Stimulated activated naive CD8-positive, alpha-beta T cell treated with anti-CD3 and anti-CD28 coated beads, Interleukin-15, amount 100 ng/mL, for 72 hours (primary cell): ENCODE measurements around the gene MRPL1.
A peak's percentile ranks its signal among the peaks of the same experiment; 100 is the strongest.
"Not testable (repeated sequence)": the region's sequence is repeated elsewhere in the genome, so short reads cannot be mapped to it uniquely, and the experiment has no call there.

ENCODE experiments used
- ATAC-seq: fragments of 150-1000 bp; cut with Tn5 transposase; 2 replicates; pipeline ENCODE4 v1.10.0; 2021; ENCODE audit warnings: mild to moderate bottlenecking, moderate library complexity
- DNase-seq, 2 donors: peaks; one replicate each; pipeline ENCODE4 v3.0.0; 2021 to 2022
- H3K27ac Mint-ChIP-seq, 2 donors: one replicate each; pipeline ENCODE4 v1.8.0; 2022; ENCODE audit warnings: mild to moderate bottlenecking in 2 of 2, mixed read lengths in 2 of 2, moderate library complexity in 2 of 2
- H3K27me3 Mint-ChIP-seq: one replicate; pipeline ENCODE4 v1.8.0; 2022; ENCODE audit warnings: mixed read lengths
- H3K4me1 Mint-ChIP-seq: one replicate; pipeline ENCODE4 v1.8.0; 2022; ENCODE audit warnings: mild to moderate bottlenecking, mixed read lengths
- H3K4me3 Mint-ChIP-seq, 2 donors: one replicate each; pipeline ENCODE4 v1.8.0; 2022; ENCODE audit warnings: mild to moderate bottlenecking in 2 of 2, mixed read lengths in 2 of 2, moderate library complexity in 1 of 2
- H3K9me3 Mint-ChIP-seq, 2 donors: one replicate each; pipeline ENCODE4 v1.8.0; 2022; ENCODE audit warnings: mixed read lengths in 2 of 2

Gene MRPL1

GRCh38 chr4:77963004-77963403, 100.4 kb downstream of the MRPL1 start:
- Mint-ChIP-seq H3K27me3 (peaks cover 7% of the 10 kb centered on the region), H3K27ac (no peak overlapping the region), H3K4me3 (no peak overlapping the region), H3K9me3 (no peaks in the 10 kb centered on the region), H3K4me1 (peaks cover 7% of the 10 kb centered on the region)
- ATAC-seq (no peak), DNase-seq (no peak)

- H3K27ac Mint-ChIP-seq, H3K9me3 Mint-ChIP-seq, ATAC-seq, H3K4me3 Mint-ChIP-seq, DNase-seq, H3K4me1 Mint-ChIP-seq: not testable (repeated sequence)
- H3K27me3 Mint-ChIP-seq = peaks cover 24% of the 10 kb centered on the region
Observed at GRCh38 chr4:77973657-77974056, 111.0 kb downstream of the MRPL1 start.

- not testable (repeated sequence) for DNase-seq, H3K27me3 Mint-ChIP-seq
Observed at GRCh38 chr4:77982900-77983540, 120.4 kb downstream of the MRPL1 start.

GRCh38 chr4:77983612-77984311, 121.1 kb downstream of the MRPL1 start:
- not testable (repeated sequence) for H3K4me1 Mint-ChIP-seq, H3K4me3 Mint-ChIP-seq, H3K27ac Mint-ChIP-seq, ATAC-seq, H3K9me3 Mint-ChIP-seq, H3K27me3 Mint-ChIP-seq, DNase-seq

More at GRCh38 chr4:77982900-77983540, 120.4 kb downstream of the MRPL1 start:
- not testable (repeated sequence) for H3K9me3 Mint-ChIP-seq, H3K4me1 Mint-ChIP-seq, H3K27ac Mint-ChIP-seq, H3K4me3 Mint-ChIP-seq, ATAC-seq

GRCh38 chr4:77989968-77990367, 127.3 kb downstream of the MRPL1 start:
- H3K27ac Mint-ChIP-seq = no peak overlapping the region
- no peaks in the 10 kb centered on the region for H3K4me1 Mint-ChIP-seq
- peaks cover 0 to 6% of the 10 kb centered on the region in 2 donors for H3K9me3 Mint-ChIP-seq
- H3K27me3 Mint-ChIP-seq = no peaks in the 10 kb centered on the region
- no peak for ATAC-seq
- H3K4me3 Mint-ChIP-seq = no peak overlapping the region
- no peak for DNase-seq

- Mint-ChIP-seq H3K4me1 (no peaks in the 10 kb centered on the region), H3K4me3 (no peak overlapping the region), H3K9me3 (peaks cover 0 to 6% of the 10 kb centered on the region in 2 donors), H3K27ac (no peak overlapping the region), H3K27me3 (no peaks in the 10 kb centered on the region)
- DNase-seq = no peak
- no peak for ATAC-seq
Observed at GRCh38 chr4:77990456-77990855, 127.8 kb downstream of the MRPL1 start.

GRCh38 chr4:77990904-77991358, 128.3 kb downstream of the MRPL1 start:
- ATAC-seq = no peak
- Mint-ChIP-seq H3K27me3 (no peaks in the 10 kb centered on the region), H3K27ac (no peak overlapping the region), H3K9me3 (peaks cover 0 to 6% of the 10 kb centered on the region in 2 donors), H3K4me3 (no peak overlapping the region), H3K4me1 (no peaks in the 10 kb centered on the region)
- no peak for DNase-seq

- peaks cover 0 to 6% of the 10 kb centered on the region in 2 donors for H3K9me3 Mint-ChIP-seq
- no peak overlapping the region for H3K4me3 Mint-ChIP-seq
- DNase-seq (no peak), ATAC-seq (no peak)
- no peaks in the 10 kb centered on the region for H3K4me1 Mint-ChIP-seq
- no peaks in the 10 kb centered on the region for H3K27me3 Mint-ChIP-seq
- no peak overlapping the region for H3K27ac Mint-ChIP-seq
Observed at GRCh38 chr4:77992581-77992980, 130.0 kb downstream of the MRPL1 start.

- Mint-ChIP-seq H3K27ac (no peak overlapping the region), H3K27me3 (no peaks in the 10 kb centered on the region), H3K4me1 (no peaks in the 10 kb centered on the region), H3K9me3 (no peaks in the 10 kb centered on the region), H3K4me3 (no peak overlapping the region)
- no peak for DNase-seq
- peak; percentile 64 for ATAC-seq
Observed at GRCh38 chr4:77994194-77994721, 131.6 kb downstream of the MRPL1 start.

- H3K27ac Mint-ChIP-seq = no peak overlapping the region
- ATAC-seq = no peak
- H3K4me3 Mint-ChIP-seq = no peak overlapping the region
- no peaks in the 10 kb centered on the region for H3K4me1 Mint-ChIP-seq
- H3K27me3 Mint-ChIP-seq = no peaks in the 10 kb centered on the region
- no peak for DNase-seq
- H3K9me3 Mint-ChIP-seq = no peaks in the 10 kb centered on the region
Observed at GRCh38 chr4:77996076-77996475, 133.4 kb downstream of the MRPL1 start.

GRCh38 chr4:78001531-78001930, 138.9 kb downstream of the MRPL1 start:
- DNase-seq (no peak), ATAC-seq (no peak)
- Mint-ChIP-seq H3K4me3 (no peak overlapping the region), H3K4me1 (no peaks in the 10 kb centered on the region), H3K9me3 (no peaks in the 10 kb centered on the region), H3K27ac (no peak overlapping the region), H3K27me3 (no peaks in the 10 kb centered on the region)

- no peak overlapping the region for H3K4me3 Mint-ChIP-seq
- H3K4me1 Mint-ChIP-seq = no peaks in the 10 kb centered on the region
- no peak overlapping the region for H3K27ac Mint-ChIP-seq
- DNase-seq (no peak), ATAC-seq (no peak)
- H3K27me3 Mint-ChIP-seq = no peaks in the 10 kb centered on the region
- no peaks in the 10 kb centered on the region for H3K9me3 Mint-ChIP-seq
Observed at GRCh38 chr4:78002260-78002659, 139.6 kb downstream of the MRPL1 start.
